Fibroblast of lung (primary cell): Measurements from ENCODE around the gene PLEKHA5. TPM values are rescaled to one million over a fixed set of nuclear protein-coding genes. Genes with fewer than 3 reads are reported as not detected.

Experiments used
- DNase-seq, 2 donors: peaks; one replicate each; pipeline versions ENCODE4 v3.0.0 to v3.0.0-alpha.2; 2010; ENCODE audit warnings: low read depth in 2 of 2
- H2AFZ ChIP-seq: 2 replicates; pipeline ENCODE4 v1.5.1; 2012; ENCODE audit warnings: low read length, control low read depth, inconsistent platforms
- H3K27ac ChIP-seq: 2 replicates; pipeline ENCODE4 v1.5.1; 2011; ENCODE audit warnings: low read length, control low read depth; ENCODE audit not compliant: insufficient read depth
- H3K27me3 ChIP-seq: 2 replicates; pipeline ENCODE4 v1.5.1; 2011; ENCODE audit warnings: mild to moderate bottlenecking, low read length; ENCODE audit not compliant: control insufficient read depth, insufficient read depth
- H3K36me3 ChIP-seq: 2 replicates; pipeline ENCODE4 v1.5.1; 2011; ENCODE audit warnings: low read length; ENCODE audit not compliant: control insufficient read depth, insufficient read depth
- H3K4me1 ChIP-seq: 2 replicates; pipeline ENCODE4 v1.5.1; 2011; ENCODE audit warnings: low read length; ENCODE audit not compliant: control insufficient read depth, insufficient read depth; ENCODE audit errors: extremely low read depth
- H3K4me2 ChIP-seq: 2 replicates; pipeline ENCODE4 v1.5.1; 2011; ENCODE audit warnings: low read length, control low read depth; ENCODE audit not compliant: insufficient read depth; ENCODE audit errors: extremely low read depth
- H3K4me3 ChIP-seq, 4 experiments: fragments of 200-600 bp in 1 of 4; sonication (generic) in 1 of 4; replicated peaks in 1 of 4; 2 replicates each; pipeline ENCODE4 v1.5.1; 2011 to 2016; ENCODE audit warnings: low read length in 4 of 4, low read depth in 3 of 4, mild to moderate bottlenecking in 3 of 4, control low read depth in 2 of 4, inconsistent platforms in 1 of 4, mixed read lengths in 1 of 4; ENCODE audit not compliant: insufficient read depth in 1 of 4; ENCODE audit errors: control extremely low read depth in 1 of 4
- H3K79me2 ChIP-seq: 2 replicates; pipeline ENCODE4 v1.5.1; 2012; ENCODE audit warnings: mild to moderate bottlenecking, low read length, inconsistent platforms; ENCODE audit not compliant: control insufficient read depth, insufficient read depth
- H3K9ac ChIP-seq: 2 replicates; pipeline ENCODE4 v1.5.1; 2011; ENCODE audit warnings: mild to moderate bottlenecking, low read length, control low read depth; ENCODE audit not compliant: insufficient read depth
- H3K9me3 ChIP-seq: 2 replicates; pipeline ENCODE4 v1.5.1; 2012; ENCODE audit warnings: low read depth, low read length; ENCODE audit not compliant: control insufficient read depth, insufficient read depth
- H4K20me1 ChIP-seq: 2 replicates; pipeline ENCODE4 v1.5.1; 2011; ENCODE audit warnings: low read length; ENCODE audit not compliant: control insufficient read depth, insufficient read depth; ENCODE audit errors: extremely low read depth
- CTCF ChIP-seq, 2 donors: IDR thresholded peaks in 1 of 2; conservative IDR thresholded peaks in 1 of 2; 1 replicate in 1 of 2; 2 replicates in 1 of 2; pipeline ENCODE4 v1.5.1; 2011 to 2012; ENCODE audit warnings: low read length in 2 of 2, control low read depth in 1 of 2, inconsistent platforms in 1 of 2, low read depth in 1 of 2, mild to moderate bottlenecking in 1 of 2
- EZH2 ChIP-seq: IDR thresholded peaks from 2 replicates; pipeline ENCODE4 v1.5.1; 2012; ENCODE audit warnings: low read length, control low read depth, mild to moderate bottlenecking; ENCODE audit errors: missing control alignments
- polyA plus RNA-seq, 2 donors: library from polyadenylated mRNA; depleted of rRNA in 1 of 2; stranded (reverse) in 1 of 2; unstranded in 1 of 2; fragments of >200 nt; gene quantifications; 2 replicates each; pipeline ENCODE4 v1.2.1, GENCODE V29; 2011 to 2012; ENCODE audit warnings: missing spikeins in 1 of 2
- total RNA-seq: library from RNA; depleted of rRNA; stranded (reverse); fragments of >200 nt; gene quantifications from 2 replicates; pipeline ENCODE4 v1.2.1, GENCODE V29; 2014

Gene PLEKHA5
- total and polyA plus RNA-seq, 2 donors (not counting 1 experiment from before 2014, with no cell fraction given) = 15.5 to 50.4 TPM

DNA sequence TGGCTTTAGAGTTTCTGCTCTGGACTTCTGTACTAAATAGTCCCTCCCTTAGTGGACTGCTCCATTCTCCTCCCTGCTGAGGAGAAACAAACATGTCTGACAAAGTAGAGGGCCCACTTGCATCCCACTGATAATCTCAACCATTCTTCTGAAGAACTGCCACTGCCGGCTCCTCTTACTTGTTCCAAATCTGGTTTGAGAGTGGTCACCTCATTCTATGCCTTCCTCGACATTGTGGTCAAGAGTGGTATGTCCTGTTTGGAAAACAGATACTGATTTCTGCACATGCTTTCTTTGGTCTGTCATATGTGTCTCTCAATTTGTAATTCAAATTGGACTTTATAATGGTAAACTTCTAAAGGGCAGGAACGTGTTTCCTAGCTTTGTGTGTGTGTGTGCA, 36.3 kb upstream of the PLEKHA5 start:
- no peaks in the 10 kb centered on the region for H4K20me1 ChIP-seq
- H3K79me2 ChIP-seq = no peaks in the 10 kb centered on the region
- no peak overlapping the region for H3K4me2 ChIP-seq
- no peak overlapping the region for H3K4me3 ChIP-seq
- H3K4me1 ChIP-seq = no peaks in the 10 kb centered on the region
- TF ChIP-seq EZH2 (no peak), CTCF (conservative IDR thresholded peaks at IDR 0.05 in 1 of 2, IDR thresholded peaks at IDR 0.05 in 1 of 2; ENCODE audit: low read depth in 1 of 2, low read length in 2 of 2) (no peak)
- peak overlapping the region; percentile 44 for H2AFZ ChIP-seq
- no peaks in the 10 kb centered on the region for H3K9me3 ChIP-seq
- H3K9ac ChIP-seq = no peak overlapping the region
- peak; percentile 14 to 68 for DNase-seq
- no peak overlapping the region for H3K27ac ChIP-seq
- no peaks in the 10 kb centered on the region for H3K27me3 ChIP-seq
- no peaks in the 10 kb centered on the region for H3K36me3 ChIP-seq

GRCh38 chr12:19095331-19095730, 34.2 kb upstream of the PLEKHA5 start:
- TF ChIP-seq EZH2 (no peak), CTCF (conservative IDR thresholded peaks at IDR 0.05 in 1 of 2, IDR thresholded peaks at IDR 0.05 in 1 of 2; ENCODE audit: low read depth in 1 of 2, low read length in 2 of 2) (no peak)
- Histone ChIP-seq H3K4me2 (no peak overlapping the region), H3K27me3 (no peaks in the 10 kb centered on the region), H3K27ac (no peak overlapping the region), H4K20me1 (no peaks in the 10 kb centered on the region), H3K9ac (no peak overlapping the region), H3K4me3 (no peak overlapping the region), H3K36me3 (no peaks in the 10 kb centered on the region), H2AFZ (no peak overlapping the region), H3K79me2 (no peaks in the 10 kb centered on the region), H3K4me1 (no peaks in the 10 kb centered on the region), H3K9me3 (no peaks in the 10 kb centered on the region)
- DNase-seq = peak in 1 of 2 donors; percentile 71

DNA sequence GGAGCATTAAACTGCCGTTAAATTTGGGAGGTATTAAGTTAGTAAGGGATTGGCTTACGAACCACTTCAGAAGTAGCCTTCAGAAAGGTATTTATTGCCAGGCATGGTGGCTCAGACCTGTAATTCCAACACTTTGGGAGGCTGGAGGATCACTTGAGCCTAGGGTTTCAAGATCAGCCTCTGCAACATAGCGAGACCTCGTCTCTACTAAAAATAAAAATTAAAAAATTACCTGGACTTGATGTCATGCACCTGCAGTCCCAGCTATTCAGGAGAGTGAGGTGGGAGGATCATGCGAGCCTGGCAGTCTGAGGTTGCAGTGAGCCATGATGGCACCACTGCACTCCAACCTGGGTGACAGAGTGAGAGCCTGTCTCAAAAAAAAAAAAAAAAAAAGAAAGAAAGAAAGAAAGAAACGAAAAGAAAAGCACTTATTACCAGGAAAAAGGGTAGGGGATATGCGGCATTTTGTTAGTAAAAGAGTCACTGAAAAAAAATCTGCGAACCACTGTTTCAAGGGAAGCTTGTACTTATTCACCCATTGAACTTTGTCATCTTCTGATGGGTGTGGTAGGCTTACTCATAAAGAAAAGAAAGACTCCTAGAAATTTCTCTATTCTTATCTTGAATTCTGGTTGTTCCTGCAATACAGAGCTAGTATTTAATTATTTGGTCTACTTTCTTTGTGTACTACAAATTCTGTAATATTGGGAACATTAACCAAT, 33.6 kb upstream of the PLEKHA5 start:
- DNase-seq = peak; percentile 61 to 80
- H3K9me3 ChIP-seq = no peaks in the 10 kb centered on the region
- H3K4me3 ChIP-seq = no peak overlapping the region

More for the DNA sequence above, 33.6 kb upstream of the PLEKHA5 start:
- no peaks in the 10 kb centered on the region for H3K27me3 ChIP-seq
- TF ChIP-seq CTCF (conservative IDR thresholded peaks at IDR 0.05 in 1 of 2, IDR thresholded peaks at IDR 0.05 in 1 of 2; ENCODE audit: low read depth in 1 of 2, low read length in 2 of 2) (no peak), EZH2 (no peak)
- H3K4me1 ChIP-seq = no peaks in the 10 kb centered on the region
- no peak overlapping the region for H3K27ac ChIP-seq
- H3K9ac ChIP-seq = no peak overlapping the region
- H2AFZ ChIP-seq = no peak overlapping the region
- H3K79me2 ChIP-seq = no peaks in the 10 kb centered on the region
- no peak overlapping the region for H3K4me2 ChIP-seq
- H3K36me3 ChIP-seq = no peaks in the 10 kb centered on the region
- H4K20me1 ChIP-seq = no peaks in the 10 kb centered on the region
